ENCODE data around the gene TMED10. TPM values are rescaled to one million over a fixed set of nuclear protein-coding genes. Genes with fewer than 3 reads are reported as not detected.

TMED10 gene
- total RNA-seq, 1 donor from 2014 or later = 220 TPM

DNA sequence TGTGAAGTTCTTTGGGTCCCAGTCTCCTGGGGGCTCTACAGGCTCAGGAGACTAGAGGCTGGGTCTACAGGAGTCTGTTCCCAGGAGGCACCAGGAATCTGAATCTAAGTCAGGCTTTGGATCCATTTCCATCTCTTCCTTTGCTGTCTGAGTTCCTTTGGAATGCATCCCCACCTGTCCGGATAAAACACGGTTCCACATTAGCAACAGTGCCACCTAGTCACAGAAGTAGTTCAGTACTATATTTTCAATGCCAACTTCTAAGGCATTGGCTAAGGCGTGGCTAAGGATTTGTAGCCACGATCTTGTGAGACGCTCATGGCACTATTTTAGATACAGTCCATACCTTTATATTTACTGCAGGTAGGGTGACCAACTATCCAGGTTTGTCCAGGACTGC is 91.9 kb downstream of the TMED10 start:
- H3K27ac ChIP-seq = no peak overlapping the region
- no peak overlapping the region for H3K4me3 Mint-ChIP-seq
- H3F3A ChIP-seq (ENCODE audit: low read depth) = no peaks in the 10 kb centered on the region
- no peaks in the 10 kb centered on the region for H3K79me2 ChIP-seq (ENCODE audit: low read depth)
- DNase-seq (ENCODE audit: low spot score) = no peak
- H3K4me2 ChIP-seq = no peak overlapping the region
- H4K20me1 ChIP-seq (ENCODE audit: low read depth) = no peaks in the 10 kb centered on the region
- no peak overlapping the region for H3K27ac Mint-ChIP-seq
- H3K9me3 ChIP-seq (ENCODE audit: low read depth) = no peaks in the 10 kb centered on the region
- no peak overlapping the region for H3K4me3 ChIP-seq
- peaks cover 22% of the 10 kb centered on the region for H3K36me3 Mint-ChIP-seq
- no peak overlapping the region for H2AFZ ChIP-seq (replicated peaks)
- TF ChIP-seq, protein P1, sequence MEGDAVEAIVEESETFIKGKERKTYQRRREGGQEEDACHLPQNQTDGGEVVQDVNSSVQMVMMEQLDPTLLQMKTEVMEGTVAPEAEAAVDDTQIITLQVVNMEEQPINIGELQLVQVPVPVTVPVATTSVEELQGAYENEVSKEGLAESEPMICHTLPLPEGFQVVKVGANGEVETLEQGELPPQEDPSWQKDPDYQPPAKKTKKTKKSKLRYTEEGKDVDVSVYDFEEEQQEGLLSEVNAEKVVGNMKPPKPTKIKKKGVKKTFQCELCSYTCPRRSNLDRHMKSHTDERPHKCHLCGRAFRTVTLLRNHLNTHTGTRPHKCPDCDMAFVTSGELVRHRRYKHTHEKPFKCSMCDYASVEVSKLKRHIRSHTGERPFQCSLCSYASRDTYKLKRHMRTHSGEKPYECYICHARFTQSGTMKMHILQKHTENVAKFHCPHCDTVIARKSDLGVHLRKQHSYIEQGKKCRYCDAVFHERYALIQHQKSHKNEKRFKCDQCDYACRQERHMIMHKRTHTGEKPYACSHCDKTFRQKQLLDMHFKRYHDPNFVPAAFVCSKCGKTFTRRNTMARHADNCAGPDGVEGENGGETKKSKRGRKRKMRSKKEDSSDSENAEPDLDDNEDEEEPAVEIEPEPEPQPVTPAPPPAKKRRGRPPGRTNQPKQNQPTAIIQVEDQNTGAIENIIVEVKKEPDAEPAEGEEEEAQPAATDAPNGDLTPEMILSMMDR (IDR thresholded peaks at IDR 0.05) = peak; percentile 19
- TF ChIP-seq EZH2phosphoT487 (IDR thresholded peaks at IDR 0.05) = no peak
- no peak for TF ChIP-seq EZH2 (IDR thresholded peaks at IDR 0.05)
- H3K9me3 Mint-ChIP-seq = no peaks in the 10 kb centered on the region
- H3K27me3 ChIP-seq = no peaks in the 10 kb centered on the region
- H3K9ac ChIP-seq = no peak overlapping the region
- H3K4me1 ChIP-seq = no peaks in the 10 kb centered on the region
- no peaks in the 10 kb centered on the region for H3K36me3 ChIP-seq
- peaks cover 2% of the 10 kb centered on the region for H3K27me3 Mint-ChIP-seq (ENCODE audit: insufficient read depth, low read depth)
- no peaks in the 10 kb centered on the region for H3K4me1 Mint-ChIP-seq

DNA sequence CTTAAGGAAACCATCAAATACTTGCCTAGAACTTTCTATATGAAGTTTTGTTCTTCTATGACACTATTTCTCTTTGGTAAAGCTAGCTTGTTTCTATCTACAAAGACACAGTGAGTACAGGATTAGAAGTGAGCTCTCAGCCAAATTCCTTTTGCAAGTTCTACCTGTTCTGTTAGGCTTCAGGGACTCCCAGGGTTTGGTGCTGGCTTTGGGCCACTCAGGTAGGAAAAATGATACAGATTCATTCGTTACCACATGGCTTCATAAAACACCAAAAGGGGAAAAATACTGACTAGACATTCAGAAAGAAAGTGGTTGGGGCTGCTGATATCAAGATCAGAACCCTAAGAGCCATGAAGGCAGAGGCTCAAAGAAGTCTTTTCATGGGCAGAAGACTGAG is 93.1 kb downstream of the TMED10 start:
- TF ChIP-seq, protein P1 (IDR thresholded peaks at IDR 0.05) = no peak
- no peak for TF ChIP-seq EZH2 (IDR thresholded peaks at IDR 0.05)
- no peak for TF ChIP-seq EZH2phosphoT487 (IDR thresholded peaks at IDR 0.05)
- Histone ChIP-seq H3K9ac (no peak overlapping the region), H3K36me3 (no peaks in the 10 kb centered on the region), H2AFZ (replicated peaks) (no peak overlapping the region), H3K27ac (no peak overlapping the region), H3K27me3 (no peaks in the 10 kb centered on the region), H3K4me2 (no peak overlapping the region), H3K9me3 (ENCODE audit: low read depth) (no peaks in the 10 kb centered on the region), H3F3A (ENCODE audit: low read depth) (no peaks in the 10 kb centered on the region), H3K4me1 (no peaks in the 10 kb centered on the region), H3K79me2 (ENCODE audit: low read depth) (no peaks in the 10 kb centered on the region), H3K4me3 (no peak overlapping the region), H4K20me1 (ENCODE audit: low read depth) (no peaks in the 10 kb centered on the region)
- H3K4me3 Mint-ChIP-seq = no peak overlapping the region
- H3K9me3 Mint-ChIP-seq = no peaks in the 10 kb centered on the region
- H3K36me3 Mint-ChIP-seq = peaks cover 22% of the 10 kb centered on the region
- no peak for DNase-seq (ENCODE audit: low spot score)
- peaks cover 2% of the 10 kb centered on the region for H3K27me3 Mint-ChIP-seq (ENCODE audit: insufficient read depth, low read depth)
- H3K4me1 Mint-ChIP-seq = no peaks in the 10 kb centered on the region
- H3K27ac Mint-ChIP-seq = no peak overlapping the region

DNA sequence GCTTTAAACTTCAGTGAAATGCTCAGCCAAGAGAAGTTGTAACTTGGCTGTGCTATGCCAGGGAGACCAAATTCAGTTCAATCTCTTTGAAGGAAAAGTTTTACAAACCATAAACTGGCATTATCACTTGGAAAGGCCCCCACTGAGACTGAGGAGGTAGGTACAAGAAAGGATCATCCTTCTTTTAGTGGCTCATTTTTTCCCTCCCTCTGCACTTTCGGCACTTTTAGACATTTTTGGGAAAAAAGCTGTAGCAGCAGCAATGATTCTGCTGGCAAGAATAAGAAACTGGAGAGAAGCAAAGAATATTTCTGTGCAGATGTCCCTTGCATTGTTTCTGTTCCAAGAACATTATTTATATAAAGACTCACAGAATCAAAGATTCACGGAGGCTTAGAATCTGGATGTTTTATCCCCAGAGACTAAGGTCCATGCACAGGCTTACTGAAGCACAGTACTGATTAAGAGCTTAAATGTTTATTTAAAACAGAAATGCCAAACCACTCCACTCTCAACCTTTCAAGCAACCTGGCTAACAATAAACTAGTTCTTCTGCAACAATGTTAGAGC is 94.7 kb downstream of the TMED10 start:
- H3K27ac ChIP-seq = no peak overlapping the region

More for the DNA sequence above, 94.7 kb downstream of the TMED10 start:
- peaks cover 13% of the 10 kb centered on the region for H3K36me3 Mint-ChIP-seq
- no peaks in the 10 kb centered on the region for H3K79me2 ChIP-seq (ENCODE audit: low read depth)
- H3K4me1 ChIP-seq = no peaks in the 10 kb centered on the region
- peaks cover 2% of the 10 kb centered on the region for H3K27me3 Mint-ChIP-seq (ENCODE audit: insufficient read depth, low read depth)
- no peak overlapping the region for H2AFZ ChIP-seq (replicated peaks)
- H3K27ac Mint-ChIP-seq = no peak overlapping the region
- no peaks in the 10 kb centered on the region for H4K20me1 ChIP-seq (ENCODE audit: low read depth)
- no peaks in the 10 kb centered on the region for H3K9me3 Mint-ChIP-seq
- no peak overlapping the region for H3K4me2 ChIP-seq
- H3K9ac ChIP-seq = no peak overlapping the region
- H3K4me3 ChIP-seq = no peak overlapping the region
- H3K4me1 Mint-ChIP-seq = no peaks in the 10 kb centered on the region
- H3K27me3 ChIP-seq = no peaks in the 10 kb centered on the region
- TF ChIP-seq EZH2 (IDR thresholded peaks at IDR 0.05) (no peak), EZH2phosphoT487 (IDR thresholded peaks at IDR 0.05) (no peak)
- TF ChIP-seq, protein P1 (IDR thresholded peaks at IDR 0.05) = no peak
- no peak overlapping the region for H3K4me3 Mint-ChIP-seq
- no peak for DNase-seq (ENCODE audit: low spot score)
- no peaks in the 10 kb centered on the region for H3K9me3 ChIP-seq (ENCODE audit: low read depth)
- H3F3A ChIP-seq (ENCODE audit: low read depth) = no peaks in the 10 kb centered on the region
- no peaks in the 10 kb centered on the region for H3K36me3 ChIP-seq

Small RNA genes within 50 kb of the gene (small RNA-seq; reads per million reads assigned to genes)
- not detected for gene HIF1AP1
- not detected for gene RNU4ATAC14P

Other genes starting within 250 kb of the TMED10 start
- gene PGF, start 221.0 kb downstream of the TMED10 start, total RNA-seq (ENCODE audit: low replicate concordance) = 1.0 and 2.1 TPM in 2 replicates
- 26.9 and 29.7 TPM in 2 replicates for gene EIF2B2, start 173.7 kb downstream of the TMED10 start, total RNA-seq (ENCODE audit: low replicate concordance)
- 23.2 and 41.5 TPM in 2 replicates for gene MLH3, start 125.1 kb downstream of the TMED10 start, total RNA-seq (ENCODE audit: low replicate concordance)
- 38.8 and 43.1 TPM in 2 replicates for gene ACYP1, start 112.6 kb downstream of the TMED10 start, total RNA-seq (ENCODE audit: low replicate concordance)
- gene ZC2HC1C, start 107.0 kb downstream of the TMED10 start, total RNA-seq (ENCODE audit: low replicate concordance) = 0.90 and 0.94 TPM in 2 replicates
- 25.9 and 28.3 TPM in 2 replicates for gene NEK9, start 49.6 kb downstream of the TMED10 start, total RNA-seq (ENCODE audit: low replicate concordance)
- 32.9 and 98.6 TPM in 2 replicates for gene FOS, start 102.2 kb upstream of the TMED10 start, total RNA-seq (ENCODE audit: low replicate concordance)

Data from neural progenitor cell (in vitro differentiated cells).